Vagina (tissue), 2 donors: ENCODE measurements around the gene PTPN4. TPM values are rescaled to one million over a fixed set of nuclear protein-coding genes. Genes with fewer than 3 reads are reported as not detected.
A peak's percentile ranks its signal among the peaks of the same experiment; 100 is the strongest.

ENCODE experiments used
- DNase-seq, 2 donors: peaks; one replicate each; pipeline ENCODE4 v3.0.0-alpha.2; 2017; ENCODE audit errors: extremely low spot score in 2 of 2
- H3K27ac ChIP-seq: fragments of 200-600 bp; sonication (generic); one replicate; pipeline ENCODE4 v1.5.1; 2019
- H3K27me3 ChIP-seq: fragments of 200-600 bp; sonication (generic); one replicate; pipeline ENCODE4 v1.5.1; 2019
- H3K36me3 ChIP-seq, 2 donors: fragments of 200-600 bp; sonication (generic); one replicate each; pipeline ENCODE4 v1.5.1; 2017 to 2019
- H3K4me1 ChIP-seq: fragments of 200-600 bp; sonication (generic); one replicate; pipeline ENCODE4 v1.5.1; 2019
- H3K4me3 ChIP-seq, 2 donors: fragments of 200-600 bp; sonication (generic); 1 replicate in 1 of 2; 2 replicates in 1 of 2; pipeline ENCODE4 v1.5.1; 2016 to 2019
- H3K9me3 ChIP-seq: fragments of 200-600 bp; sonication (generic); one replicate; pipeline ENCODE4 v1.5.1; 2019
- CTCF ChIP-seq, 3 experiments: fragments of 450-650 bp in 2 of 3; fragments of 200-600 bp in 1 of 3; sonication (generic) in 1 of 3; IDR thresholded peaks; one replicate each; pipeline ENCODE4 v1.5.1; 2017 to 2019; ENCODE audit warnings: antibody characterized with exemption in 3 of 3, mild to moderate bottlenecking in 2 of 3, moderate library complexity in 2 of 3
- POLR2A ChIP-seq, 2 donors: fragments of 450-650 bp; IDR thresholded peaks; one replicate each; pipeline ENCODE4 v1.6.1; 2017; ENCODE audit warnings: antibody characterized with exemption in 2 of 2, mild to moderate bottlenecking in 2 of 2, moderate library complexity in 2 of 2
- POLR2AphosphoS5 ChIP-seq, 2 donors: sonication (generic); formaldehyde crosslinking; IDR thresholded peaks; one replicate each; pipeline ENCODE4 v1.9.0; 2017; ENCODE audit warnings: antibody characterized with exemption in 2 of 2, mild to moderate bottlenecking in 2 of 2, low read depth in 1 of 2; ENCODE audit not compliant: insufficient read depth in 1 of 2
- intact Hi-C: fragments of 100-400 bp; cut with DNase I; formaldehyde crosslinking; loops from one replicate; pipeline ENCODE4 v1.15.1; 2023
- total RNA-seq: library from RNA; depleted of rRNA; stranded (reverse); fragments of >200 nt; gene quantifications from one replicate; pipeline ENCODE4 v1.2.3, GENCODE V29; 2016

Gene PTPN4
- total RNA-seq, 1 donor from 2014 or later = 31.7 TPM

DNA sequence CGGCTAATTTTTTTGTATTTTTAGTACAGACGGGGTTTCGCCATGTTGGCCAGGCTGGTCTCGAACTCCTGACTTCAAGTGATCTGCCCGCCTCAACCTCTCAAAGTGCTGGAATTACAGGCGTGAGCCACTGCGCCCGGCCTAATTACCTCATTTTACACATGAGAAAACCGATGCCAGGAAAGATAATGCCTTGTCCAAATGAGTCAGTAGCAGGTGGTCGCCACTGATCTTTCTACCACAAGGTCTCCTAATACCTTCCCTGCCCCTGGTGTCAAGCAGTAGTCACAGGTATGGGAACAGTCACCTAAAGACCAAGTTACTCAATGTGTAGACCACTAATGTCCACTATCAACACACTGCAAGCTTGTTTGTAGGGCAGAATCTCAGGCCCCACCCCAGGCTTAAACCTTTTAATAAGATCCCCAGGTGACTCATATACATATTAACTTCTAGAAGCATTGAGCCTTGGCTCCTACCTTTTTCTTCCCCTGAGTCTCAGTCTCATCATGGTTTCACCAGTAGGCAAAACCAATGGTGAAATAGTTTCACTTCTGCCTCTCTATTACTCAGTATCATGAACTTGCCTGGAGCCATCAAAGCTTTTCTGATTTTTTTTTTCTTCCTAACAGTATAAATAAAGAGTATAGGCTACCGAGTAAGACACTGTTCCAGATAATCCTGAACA is 246.3 kb downstream of the PTPN4 start:
- intact Hi-C loops = no loop called here
- Histone ChIP-seq H3K4me1 (no peaks in the 10 kb centered on the region), H3K36me3 (no peaks in the 10 kb centered on the region), H3K9me3 (no peaks in the 10 kb centered on the region), H3K4me3 (no peak overlapping the region), H3K27ac (no peak overlapping the region), H3K27me3 (no peaks in the 10 kb centered on the region)
- no peak for TF ChIP-seq CTCF (IDR thresholded peaks at IDR 0.05)
- TF ChIP-seq POLR2AphosphoS5 (IDR thresholded peaks at IDR 0.05; ENCODE audit: insufficient read depth in 1 of 2, low read depth in 1 of 2) = no peak
- no peak for TF ChIP-seq POLR2A (IDR thresholded peaks at IDR 0.05)
- no peak for DNase-seq

DNA sequence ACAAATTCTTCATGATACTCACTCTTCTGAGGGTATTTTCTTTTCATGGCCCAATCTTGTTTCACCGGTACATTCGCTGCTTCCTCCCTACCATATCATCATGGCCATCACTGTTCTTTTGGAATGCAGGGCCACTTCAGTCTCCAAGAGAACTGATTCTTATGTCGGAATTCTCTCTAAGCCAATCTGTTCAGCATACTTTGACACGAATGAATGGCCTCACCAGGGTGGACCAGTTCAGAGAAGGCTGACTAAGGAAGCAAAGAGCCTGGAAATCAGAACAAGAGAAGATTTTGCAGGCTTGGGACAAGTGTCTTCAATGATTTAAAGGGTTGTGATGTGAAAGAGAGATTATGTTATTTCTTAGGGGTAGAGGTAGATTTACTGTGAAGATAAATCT is 248.1 kb downstream of the PTPN4 start:
- no peak overlapping the region for H3K4me3 ChIP-seq
- no peaks in the 10 kb centered on the region for H3K27me3 ChIP-seq
- no peak for TF ChIP-seq POLR2A (IDR thresholded peaks at IDR 0.05)
- TF ChIP-seq CTCF (IDR thresholded peaks at IDR 0.05) = no peak
- TF ChIP-seq POLR2AphosphoS5 (IDR thresholded peaks at IDR 0.05; ENCODE audit: insufficient read depth in 1 of 2, low read depth in 1 of 2) = no peak
- no peak overlapping the region for H3K27ac ChIP-seq
- H3K36me3 ChIP-seq = no peaks in the 10 kb centered on the region
- DNase-seq = no peak
- intact Hi-C loops = no loop called here
- peaks cover 5% of the 10 kb centered on the region for H3K4me1 ChIP-seq
- H3K9me3 ChIP-seq = no peaks in the 10 kb centered on the region

DNA sequence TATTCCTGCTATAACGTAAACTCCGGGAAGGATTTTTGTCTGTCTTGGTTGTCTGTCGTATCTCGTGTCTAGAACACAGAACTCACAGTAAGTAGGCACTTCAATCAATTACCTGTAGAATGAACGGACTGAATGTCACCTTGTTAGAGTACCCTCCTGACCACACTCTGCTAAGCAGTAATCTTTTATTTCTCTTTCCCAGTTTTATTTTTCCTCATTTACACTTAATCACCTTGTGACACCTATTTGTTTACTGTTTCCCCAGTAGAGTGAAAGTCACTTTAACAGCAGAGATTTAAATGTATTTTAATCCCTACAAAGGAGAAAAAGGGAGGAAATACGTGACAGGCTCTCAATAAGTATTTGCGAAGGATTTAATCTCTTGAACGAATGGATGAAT is 252.6 kb downstream of the PTPN4 start:
- H3K27ac ChIP-seq = peak overlapping the region; percentile 81
- peaks cover 17% of the 10 kb centered on the region for H3K4me1 ChIP-seq
- peak overlapping the region; percentile 58 to 81 for H3K4me3 ChIP-seq
- H3K9me3 ChIP-seq = no peaks in the 10 kb centered on the region
- TF ChIP-seq POLR2A (IDR thresholded peaks at IDR 0.05) = no peak
- TF ChIP-seq CTCF (IDR thresholded peaks at IDR 0.05) = no peak
- TF ChIP-seq POLR2AphosphoS5 (IDR thresholded peaks at IDR 0.05; ENCODE audit: insufficient read depth in 1 of 2, low read depth in 1 of 2) = no peak
- intact Hi-C loops = no loop called here
- no peaks in the 10 kb centered on the region for H3K27me3 ChIP-seq
- no peak for DNase-seq
- no peaks in the 10 kb centered on the region for H3K36me3 ChIP-seq

- no peaks in the 10 kb centered on the region for H3K27me3 ChIP-seq
- DNase-seq = no peak
- peak within 1 kb of the TSS; percentile 58 to 81 for H3K4me3 ChIP-seq
- intact Hi-C loops = no loop called here
- H3K27ac ChIP-seq = peak within 1 kb of the TSS; percentile 81
- no peak for TF ChIP-seq CTCF (IDR thresholded peaks at IDR 0.05)
- peak; percentile 58 to 82 for TF ChIP-seq POLR2AphosphoS5 (IDR thresholded peaks at IDR 0.05; ENCODE audit: insufficient read depth in 1 of 2, low read depth in 1 of 2)
- TF ChIP-seq POLR2A (IDR thresholded peaks at IDR 0.05) = peak in 1 of 2 donors; percentile 48
- peaks cover 17% of the 10 kb centered on the region for H3K4me1 ChIP-seq
- H3K9me3 ChIP-seq = no peaks in the 10 kb centered on the region
- H3K36me3 ChIP-seq = no peaks in the 10 kb centered on the region
Measured at GRCh38 chr2:120012771-120013596, 253.3 kb downstream of the PTPN4 start, which contains the start of gene EPB41L5. Gene EPB41L5, plus strand, starts transcription at chr2:120013077. Its CDS starts 6,008 bp downstream, at chr2:120019085.
